AG09319 (cell line): ENCODE results near the gene RNF167.
A peak's percentile ranks its signal among the peaks of the same experiment; 100 is the strongest.

Experiments
- DNase-seq: peaks from one replicate; pipeline ENCODE4 v3.0.0-alpha.2; 2010; ENCODE audit warnings: low read depth; ENCODE audit errors: extremely low read depth
- CTCF ChIP-seq: IDR thresholded peaks from 2 replicates; pipeline ENCODE4 v1.5.1; 2011; ENCODE audit warnings: low read depth, mild to moderate bottlenecking, inconsistent platforms, low read length, moderate library complexity

The RNF167 gene

GRCh38 chr17:4980644-4981216 lies 40.7 kb downstream of the RNF167 start:
- TF ChIP-seq CTCF = peak; percentile 62
- DNase-seq = no peak

GRCh38 chr17:4982305-4982704 lies 42.2 kb downstream of the RNF167 start:
- DNase-seq = no peak
- TF ChIP-seq CTCF = no peak

GRCh38 chr17:4986403-4986802 lies 46.3 kb downstream of the RNF167 start:
- no peak for DNase-seq
- TF ChIP-seq CTCF = no peak

- peak; percentile 51 for TF ChIP-seq CTCF
- DNase-seq = no peak
These were observed 47.1 kb downstream of the RNF167 start, which contains the start of gene CAMTA2 for GRCh38 chr17:4986951-4987766. Gene CAMTA2 (minus strand): TSS chr17:4987675. CDS start chr17:4986222, 1,453 bp downstream.

GRCh38 chr17:4987767-4988567 lies 47.9 kb downstream of the RNF167 start:
- DNase-seq = no peak
- TF ChIP-seq CTCF = no peak

- no peak for DNase-seq
- TF ChIP-seq CTCF = no peak
These were observed 54.1 kb downstream of the RNF167 start for GRCh38 chr17:4994081-4994595.
